A673 (cell line): ENCODE measurements around the gene ASB8. TPM values are rescaled to one million over a fixed set of nuclear protein-coding genes. Genes with fewer than 3 reads are reported as not detected.

ENCODE experiments used
- BruUV-seq: library from RNA; stranded (reverse); fragments of 400-500 nt; replicated peaks from 2 replicates; lab custom pipeline; 2021; lab: Mats Ljungman, UMichigan
- CTCF ChIA-PET: fragments of 300-600 bp; sonication (Branson Sonifier 250); formaldehyde crosslinking; loops from one replicate; lab custom pipeline; 2022; ENCODE audit warnings: antibody characterized with exemption; lab: Charles Lee
- POLR2A ChIA-PET: fragments of 300-600 bp; sonication (Branson Sonifier 250); formaldehyde crosslinking; loops from one replicate; lab custom pipeline; 2022; ENCODE audit warnings: antibody characterized with exemption; ENCODE audit not compliant: low non-redundant PET; lab: Charles Lee
- DNase-seq: peaks from one replicate; pipeline ENCODE4 v3.0.0-alpha.2; 2015; ENCODE audit warnings: low spot score
- H3K27ac ChIP-seq: fragments of 200-600 bp; sonication (generic); 2 replicates; pipeline ENCODE4 v1.5.1; 2016; ENCODE audit warnings: mixed run types, low read depth, mild to moderate bottlenecking, mixed read lengths, antibody characterized with exemption, low read length; ENCODE audit not compliant: poor library complexity, severe bottlenecking
- H3K27me3 ChIP-seq: fragments of 200-600 bp; sonication (generic); replicated peaks from 2 replicates; pipeline ENCODE4 v1.6.1; 2017; ENCODE audit warnings: mixed run types, low read depth, mild to moderate bottlenecking, mixed read lengths, antibody characterized with exemption, low read length; ENCODE audit not compliant: insufficient read depth, poor library complexity
- H3K36me3 ChIP-seq: fragments of 200-600 bp; sonication (generic); 2 replicates; pipeline ENCODE4 v1.6.1; 2016; ENCODE audit warnings: mixed run types, mild to moderate bottlenecking, mixed read lengths, antibody characterized with exemption, low read length; ENCODE audit not compliant: insufficient read depth, poor library complexity, severe bottlenecking
- H3K4me1 ChIP-seq: fragments of 200-600 bp; sonication (generic); 2 replicates; pipeline ENCODE4 v1.6.1; 2017; ENCODE audit warnings: mixed run types, mild to moderate bottlenecking, mixed read lengths, antibody characterized with exemption, low read length; ENCODE audit not compliant: insufficient read depth, poor library complexity, severe bottlenecking
- H3K4me3 ChIP-seq: fragments of 200-600 bp; sonication (generic); 2 replicates; pipeline ENCODE4 v1.5.1; 2016; ENCODE audit warnings: low read depth, mixed run types, mild to moderate bottlenecking, mixed read lengths, low read length; ENCODE audit not compliant: poor library complexity, severe bottlenecking
- H3K9me3 ChIP-seq: fragments of 200-600 bp; sonication (generic); 2 replicates; pipeline ENCODE4 v1.6.1; 2016; ENCODE audit warnings: mixed run types, low read depth, mild to moderate bottlenecking, mixed read lengths, antibody characterized with exemption, low read length; ENCODE audit not compliant: poor library complexity, severe bottlenecking
- CTCF ChIP-seq: fragments of 300-800, 200-600 bp; sonication (generic); conservative IDR thresholded peaks from 2 replicates; pipeline ENCODE4 v1.5.1; 2017; ENCODE audit warnings: low read depth, mild to moderate bottlenecking, antibody characterized with exemption, low read length, moderate library complexity, mixed read lengths
- EZH2 ChIP-seq: fragments of 200-600 bp; sonication (generic); IDR thresholded peaks from 2 replicates; pipeline ENCODE4 v1.6.1; 2017; ENCODE audit warnings: borderline replicate concordance, low read depth, mild to moderate bottlenecking, mixed read lengths, antibody characterized with exemption, low read length; ENCODE audit not compliant: poor library complexity, severe bottlenecking
- intact Hi-C: fragments of 100-400 bp; cut with micrococcal nuclease; formaldehyde crosslinking; loops from one replicate; pipeline ENCODE4 v1.10.0; 2022; ENCODE audit not compliant: unreplicated experiment
- total RNA-seq: library from RNA; stranded (reverse); gene quantifications from 2 replicates; pipeline ENCODE4 v1.2.3, GENCODE V29; 2021

ASB8 gene
- total RNA-seq, 1 experiment from 2014 or later: 23.5 TPM

DNA sequence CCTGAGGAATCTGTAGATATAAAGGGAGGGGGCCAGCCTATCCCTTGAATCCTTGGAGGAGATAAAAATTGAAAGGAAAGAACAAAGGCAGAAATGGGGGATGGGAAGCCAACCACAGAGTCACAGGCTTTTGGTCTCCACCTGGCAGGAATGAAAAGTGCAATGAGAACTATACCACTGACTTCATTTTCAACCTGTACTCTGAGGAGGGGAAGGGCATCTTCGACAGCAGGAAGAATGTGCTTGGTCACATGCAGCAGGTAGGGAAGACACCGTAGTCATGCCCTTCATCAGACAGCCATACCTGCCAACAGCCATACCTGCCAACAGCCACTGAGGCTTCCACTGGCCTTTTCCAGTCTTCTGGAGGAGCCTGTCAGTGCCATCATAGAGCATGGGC, 13.4 kb downstream of the ASB8 start:
- H3K27me3 ChIP-seq: no peaks in the 10 kb centered on the region
- no peak for DNase-seq
- peaks cover 12% of the 10 kb centered on the region for H3K4me1 ChIP-seq
- H3K27ac ChIP-seq: no peak overlapping the region
- no peaks in the 10 kb centered on the region for H3K9me3 ChIP-seq
- H3K36me3 ChIP-seq: peaks cover 81% of the 10 kb centered on the region
- intact Hi-C loops: no loop called here
- no TSS peak for BruUV-seq
- ChIA-PET CTCF (no interaction called here), POLR2A (no interaction called here)
- TF ChIP-seq CTCF (no peak), EZH2 (no peak)
- no peak overlapping the region for H3K4me3 ChIP-seq

DNA sequence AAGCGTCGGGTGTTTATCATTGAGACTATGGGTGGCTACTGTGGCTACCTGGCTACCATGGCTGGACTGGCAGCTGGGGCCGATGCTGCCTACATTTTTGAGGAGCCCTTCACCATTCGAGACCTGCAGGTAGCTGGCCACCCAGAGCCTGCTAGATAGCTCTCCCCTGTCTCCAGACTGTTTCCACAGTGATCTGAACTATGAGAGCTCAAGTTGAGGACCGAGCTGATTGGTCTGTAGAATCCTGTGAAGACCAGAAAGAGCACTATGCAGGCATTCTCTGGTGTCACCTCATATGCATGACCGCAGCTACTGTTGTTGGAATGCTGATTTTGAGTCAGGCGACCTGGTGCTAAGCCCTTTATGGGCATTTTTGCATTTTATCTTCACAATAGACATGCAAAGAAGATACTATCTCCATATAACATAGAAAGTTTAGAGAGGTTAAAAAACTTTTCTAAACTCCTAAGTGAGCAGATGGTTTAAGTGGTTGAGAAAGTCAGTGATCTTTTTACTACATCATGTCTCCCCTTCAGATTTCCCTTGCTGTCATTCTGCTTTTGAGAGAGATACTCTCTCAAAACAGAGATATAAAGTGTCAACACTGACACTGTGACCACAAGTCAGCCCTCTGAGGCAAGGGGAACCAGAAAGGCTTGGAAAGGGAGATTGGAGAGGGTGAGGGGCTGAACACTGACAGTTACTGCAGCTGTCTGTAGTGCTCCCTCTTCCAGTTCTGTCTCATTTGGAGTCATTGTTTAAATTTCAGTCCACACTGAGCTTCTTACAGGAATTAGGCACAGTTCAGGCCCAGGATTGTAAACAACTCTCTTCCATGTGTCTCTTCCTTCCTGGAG, 14.3 kb downstream of the ASB8 start:
- Histone ChIP-seq H3K9me3 (no peaks in the 10 kb centered on the region), H3K4me1 (peaks cover 12% of the 10 kb centered on the region), H3K27me3 (no peaks in the 10 kb centered on the region), H3K36me3 (peaks cover 88% of the 10 kb centered on the region), H3K27ac (no peak overlapping the region), H3K4me3 (no peak overlapping the region)
- CTCF ChIA-PET: no interaction called here
- DNase-seq: no peak
- POLR2A ChIA-PET: no interaction called here
- BruUV-seq: no TSS peak
- intact Hi-C loops: no loop called here
- no peak for TF ChIP-seq CTCF
- no peak for TF ChIP-seq EZH2

GRCh38 chr12:48135027-48135426, 22.3 kb downstream of the ASB8 start:
- no peaks in the 10 kb centered on the region for H3K4me1 ChIP-seq
- intact Hi-C loops: no loop called here
- no peak overlapping the region for H3K4me3 ChIP-seq
- CTCF ChIA-PET: no interaction called here
- H3K36me3 ChIP-seq: peaks cover 79% of the 10 kb centered on the region
- no peaks in the 10 kb centered on the region for H3K9me3 ChIP-seq
- no peaks in the 10 kb centered on the region for H3K27me3 ChIP-seq
- no peak for DNase-seq
- POLR2A ChIA-PET: no interaction called here
- no TSS peak for BruUV-seq
- H3K27ac ChIP-seq: no peak overlapping the region
- no peak for TF ChIP-seq EZH2
- TF ChIP-seq CTCF: no peak
